GM20000 (cell line): Measurements from ENCODE around the gene CD47.
A peak's percentile ranks its signal among the peaks of the same experiment; 100 is the strongest.

Source experiments
- DNase-seq: peaks from one replicate; pipeline ENCODE4 v3.0.0; 2012; ENCODE audit warnings: low spot score
- TF ChIP-seq, protein P1 (sequence below): IDR thresholded peaks from 2 replicates; pipeline ENCODE4 v1.5.1; 2012; ENCODE audit warnings: mild to moderate bottlenecking, control low read depth; ENCODE audit errors: extremely low read depth, missing control alignments

CD47 gene

DNA sequence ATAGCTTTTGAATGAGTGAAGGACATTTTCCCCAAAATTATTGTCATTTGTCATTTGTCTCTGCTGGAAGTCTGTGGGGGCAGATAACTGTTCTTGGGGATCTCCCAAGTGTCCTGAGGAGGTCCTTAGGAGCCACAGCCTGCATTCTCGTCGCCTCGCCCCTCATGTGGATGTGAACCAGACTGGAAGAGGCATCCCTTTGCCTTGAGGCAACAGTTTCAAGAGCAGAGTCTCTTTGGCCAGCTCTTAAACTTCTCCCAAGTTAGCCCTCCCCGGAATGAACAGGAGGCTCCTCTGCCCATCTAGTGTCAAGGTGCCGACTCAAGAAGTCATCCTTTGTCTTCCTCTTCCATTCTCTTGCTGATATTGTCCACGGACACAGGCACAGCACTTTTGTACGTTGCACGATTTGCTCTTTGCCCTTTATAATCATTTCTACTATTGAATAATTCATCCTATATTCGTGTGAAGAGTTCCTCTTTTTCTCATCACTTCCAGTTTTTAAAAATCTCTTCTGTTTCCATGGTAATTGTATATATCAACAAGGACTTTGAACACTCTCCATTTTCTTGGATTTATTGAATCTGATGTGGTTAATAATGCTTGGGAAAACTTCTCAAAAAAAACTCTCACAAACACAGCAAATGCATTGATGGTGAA lies 40.8 kb upstream of the CD47 start:
- TF ChIP-seq, protein P1, sequence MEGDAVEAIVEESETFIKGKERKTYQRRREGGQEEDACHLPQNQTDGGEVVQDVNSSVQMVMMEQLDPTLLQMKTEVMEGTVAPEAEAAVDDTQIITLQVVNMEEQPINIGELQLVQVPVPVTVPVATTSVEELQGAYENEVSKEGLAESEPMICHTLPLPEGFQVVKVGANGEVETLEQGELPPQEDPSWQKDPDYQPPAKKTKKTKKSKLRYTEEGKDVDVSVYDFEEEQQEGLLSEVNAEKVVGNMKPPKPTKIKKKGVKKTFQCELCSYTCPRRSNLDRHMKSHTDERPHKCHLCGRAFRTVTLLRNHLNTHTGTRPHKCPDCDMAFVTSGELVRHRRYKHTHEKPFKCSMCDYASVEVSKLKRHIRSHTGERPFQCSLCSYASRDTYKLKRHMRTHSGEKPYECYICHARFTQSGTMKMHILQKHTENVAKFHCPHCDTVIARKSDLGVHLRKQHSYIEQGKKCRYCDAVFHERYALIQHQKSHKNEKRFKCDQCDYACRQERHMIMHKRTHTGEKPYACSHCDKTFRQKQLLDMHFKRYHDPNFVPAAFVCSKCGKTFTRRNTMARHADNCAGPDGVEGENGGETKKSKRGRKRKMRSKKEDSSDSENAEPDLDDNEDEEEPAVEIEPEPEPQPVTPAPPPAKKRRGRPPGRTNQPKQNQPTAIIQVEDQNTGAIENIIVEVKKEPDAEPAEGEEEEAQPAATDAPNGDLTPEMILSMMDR, result no peak
- no peak for DNase-seq

DNA sequence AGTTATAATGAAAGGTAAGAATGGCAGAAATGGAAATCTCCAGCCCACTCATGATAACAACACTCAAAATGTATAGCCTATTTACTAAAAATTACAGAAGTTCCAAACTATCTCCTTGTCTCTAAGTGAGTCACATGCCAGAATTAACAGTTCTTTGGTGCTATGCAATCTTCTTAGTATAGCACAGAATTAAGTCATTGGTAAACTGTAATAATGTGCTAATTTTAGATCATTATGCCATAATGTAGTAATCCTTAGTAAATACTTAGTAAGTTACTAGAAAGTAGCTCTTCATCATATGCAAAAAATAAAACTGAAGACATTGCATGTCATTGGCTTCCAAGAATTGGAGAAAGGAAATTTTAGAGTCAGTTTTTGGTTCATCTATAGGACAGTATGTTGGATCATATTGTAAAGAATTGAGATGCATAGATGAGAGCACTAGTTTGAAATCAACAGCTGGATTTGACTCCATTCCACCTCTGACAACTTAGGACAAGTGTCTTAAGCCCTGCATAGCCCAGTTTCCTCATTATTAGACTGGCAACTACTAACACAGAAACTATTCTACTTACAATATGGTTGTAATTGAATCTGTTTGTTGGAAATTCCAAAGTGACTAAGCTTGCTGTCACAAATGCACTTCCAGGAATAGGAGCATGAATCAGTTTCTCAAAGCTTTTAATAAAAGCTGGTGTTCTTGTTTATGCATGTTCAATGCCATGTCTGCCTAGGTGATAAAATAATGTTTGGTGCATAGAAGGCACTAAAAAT lies 40.1 kb upstream of the CD47 start:
- no peak for DNase-seq
- TF ChIP-seq, protein P1, result no peak

DNA sequence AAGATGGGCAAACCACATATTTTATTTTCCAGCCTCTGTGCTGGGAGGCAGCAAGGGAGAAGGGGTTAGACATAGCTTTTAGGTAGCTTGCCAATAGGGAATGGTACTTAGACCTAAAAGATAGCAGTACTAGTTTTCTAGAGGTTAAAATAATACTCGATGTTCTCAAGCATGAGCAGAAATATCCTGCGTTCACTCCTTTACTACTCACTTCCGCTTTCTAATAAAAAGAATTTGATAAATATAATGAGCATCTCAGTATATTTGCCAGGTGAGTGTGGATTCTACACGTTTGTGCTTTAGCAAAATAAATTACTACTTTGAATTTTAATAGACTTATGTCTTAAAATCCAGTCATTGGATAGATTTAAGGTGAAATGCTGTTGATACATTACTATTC lies 39.4 kb upstream of the CD47 start:
- TF ChIP-seq, protein P1, result no peak
- no peak for DNase-seq

- TF ChIP-seq, protein P1, result no peak
- peak; percentile 20 for DNase-seq
These were observed 36.6 kb upstream of the CD47 start for GRCh38 chr3:108127301-108127988.

DNA sequence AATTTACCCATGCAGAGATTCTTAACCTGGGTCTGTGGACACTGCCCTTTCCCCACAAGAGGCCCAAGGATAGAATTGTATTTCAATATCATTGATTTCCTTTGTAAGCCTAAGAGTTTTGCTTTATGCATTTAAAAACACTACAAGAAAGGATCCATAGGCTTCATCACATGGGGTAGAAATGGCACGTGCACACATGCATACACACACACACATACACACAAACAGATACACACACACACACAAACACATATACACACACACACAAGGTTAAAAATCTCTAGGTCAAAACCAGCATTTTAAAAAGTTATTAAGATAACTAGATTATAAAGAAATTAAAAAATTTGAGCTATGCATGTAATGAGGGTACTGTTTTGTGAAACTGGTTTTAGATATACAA lies 35.5 kb upstream of the CD47 start:
- TF ChIP-seq, protein P1, result no peak
- DNase-seq, result no peak

DNA sequence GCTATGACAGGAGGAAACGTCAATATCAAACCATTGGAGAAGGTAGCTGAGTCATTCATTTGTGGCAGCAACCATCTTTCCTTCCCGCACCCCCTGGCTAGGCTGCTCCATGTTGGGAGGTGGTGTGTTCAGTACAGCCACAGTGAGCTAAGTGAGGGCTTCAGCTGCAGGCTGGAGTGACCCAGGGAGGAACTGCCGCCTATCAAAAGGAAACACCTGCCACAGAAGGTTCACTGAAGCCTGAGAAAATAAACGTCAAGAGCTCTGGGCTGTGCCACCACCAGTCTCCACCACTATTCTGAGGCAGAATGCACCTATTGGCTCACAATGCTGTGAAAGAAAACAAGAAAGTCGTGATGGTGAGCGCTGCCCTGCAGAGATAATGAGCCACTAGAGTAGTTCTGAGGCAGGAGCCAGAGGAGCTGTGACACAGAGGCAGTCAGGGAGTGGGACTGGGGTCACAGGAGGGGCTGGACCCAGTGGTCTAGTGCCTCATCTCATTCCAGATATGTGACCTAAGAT lies 34.8 kb upstream of the CD47 start:
- TF ChIP-seq, protein P1, result no peak
- DNase-seq, result peak; percentile 29

DNA sequence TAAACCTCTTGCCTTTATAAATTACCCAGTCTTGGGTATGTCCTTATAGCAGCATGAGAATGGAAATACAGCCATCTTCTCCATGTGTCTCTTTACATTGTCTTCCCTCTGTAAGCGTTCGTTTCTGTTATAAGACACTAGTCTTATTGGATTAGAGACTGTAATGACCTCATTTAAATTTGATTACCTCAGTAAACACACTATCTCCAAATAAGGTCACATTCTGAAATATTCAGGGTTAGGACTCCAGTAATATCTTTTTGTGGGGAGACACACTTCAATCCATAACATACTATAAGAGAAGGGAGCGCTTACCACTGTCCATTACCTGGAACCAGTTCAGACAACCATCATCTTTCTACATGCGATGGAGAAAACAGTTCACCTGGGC lies 34.3 kb upstream of the CD47 start:
- TF ChIP-seq, protein P1, result no peak
- DNase-seq, result no peak
